HFFc6 (cell line): ENCODE measurements around the gene FSIP2. TPM values are rescaled to one million over a fixed set of nuclear protein-coding genes. Genes with fewer than 3 reads are reported as not detected.

Source experiments
- DNase-seq: peaks from one replicate; pipeline ENCODE4 v3.0.0-alpha.2; 2018
- H3K27ac Mint-ChIP-seq: 2 replicates; pipeline ENCODE4 v1.8.0; 2020; ENCODE audit warnings: mild to moderate bottlenecking, mixed read lengths
- H3K27me3 Mint-ChIP-seq: 2 replicates; pipeline ENCODE4 v1.8.0; 2021; ENCODE audit warnings: mild to moderate bottlenecking, moderate library complexity, mixed read lengths; ENCODE audit not compliant: insufficient read depth
- H3K36me3 Mint-ChIP-seq: 2 replicates; pipeline ENCODE4 v1.8.0; 2021; ENCODE audit warnings: low read depth, mixed read lengths
- H3K4me1 Mint-ChIP-seq: 2 replicates; pipeline ENCODE4 v1.8.0; 2020; ENCODE audit warnings: low read depth, mixed read lengths
- H3K4me3 Mint-ChIP-seq: 2 replicates; pipeline ENCODE4 v1.8.0; 2020; ENCODE audit warnings: mild to moderate bottlenecking, moderate library complexity, mixed read lengths
- H3K9me3 Mint-ChIP-seq: 2 replicates; pipeline ENCODE4 v1.8.0; 2020; ENCODE audit warnings: mild to moderate bottlenecking, mixed read lengths
- CTCF ChIP-seq: fragments of 200-600 bp; sonication (generic); IDR thresholded peaks from 2 replicates; pipeline ENCODE4 v1.5.0; 2021; ENCODE audit warnings: antibody characterized with exemption, mild to moderate bottlenecking
- total RNA-seq, 6 experiments: library from RNA; stranded (reverse); fragmentation: NEBNext Ultra II Directional; extraction: Animal tissue kit (Norgen Biotek cat#: 25700); gene quantifications; 2 replicates in 1 of 6; 3 replicates in 5 of 6; pipeline ENCODE4 v1.2.3, GENCODE V29; 2021

Gene FSIP2
- total RNA-seq, 6 experiments from 2014 or later = under 0.01 to 0.05 TPM; not detected in 4

GRCh38 chr2:185790361-185790760, 51.8 kb downstream of the FSIP2 start:
- no peak for TF ChIP-seq CTCF
- H3K4me1 Mint-ChIP-seq = no peaks in the 10 kb centered on the region
- no peak overlapping the region for H3K4me3 Mint-ChIP-seq
- no peak for DNase-seq
- H3K27ac Mint-ChIP-seq = no peak overlapping the region
- peaks cover 48% of the 10 kb centered on the region for H3K9me3 Mint-ChIP-seq
- H3K36me3 Mint-ChIP-seq = no peaks in the 10 kb centered on the region
- H3K27me3 Mint-ChIP-seq = no peaks in the 10 kb centered on the region

GRCh38 chr2:185793532-185794345, 55.1 kb downstream of the FSIP2 start:
- H3K4me1 Mint-ChIP-seq = no peaks in the 10 kb centered on the region
- H3K27me3 Mint-ChIP-seq = no peaks in the 10 kb centered on the region
- peaks cover 54% of the 10 kb centered on the region for H3K9me3 Mint-ChIP-seq
- H3K27ac Mint-ChIP-seq = no peak overlapping the region
- H3K4me3 Mint-ChIP-seq = no peak overlapping the region
- DNase-seq = no peak
- H3K36me3 Mint-ChIP-seq = no peaks in the 10 kb centered on the region
- no peak for TF ChIP-seq CTCF

- Mint-ChIP-seq H3K9me3 (peaks cover 50% of the 10 kb centered on the region), H3K27me3 (no peaks in the 10 kb centered on the region), H3K4me3 (no peak overlapping the region), H3K36me3 (no peaks in the 10 kb centered on the region), H3K27ac (no peak overlapping the region), H3K4me1 (no peaks in the 10 kb centered on the region)
- DNase-seq = no peak
- TF ChIP-seq CTCF = no peak
These were observed 58.2 kb downstream of the FSIP2 start for GRCh38 chr2:185796758-185797157.

GRCh38 chr2:185802926-185803325, 64.3 kb downstream of the FSIP2 start:
- Mint-ChIP-seq H3K27ac (no peak overlapping the region), H3K36me3 (no peaks in the 10 kb centered on the region; the same call in 1 of the 2 replicates), H3K27me3 (no peaks in the 10 kb centered on the region), H3K4me3 (no peak overlapping the region), H3K4me1 (no peaks in the 10 kb centered on the region), H3K9me3 (peaks cover 45% of the 10 kb centered on the region)
- DNase-seq = no peak
- no peak for TF ChIP-seq CTCF

- Mint-ChIP-seq H3K36me3 (no peaks in the 10 kb centered on the region; the same call in 1 of the 2 replicates), H3K27me3 (no peaks in the 10 kb centered on the region), H3K4me1 (no peaks in the 10 kb centered on the region), H3K4me3 (no peak overlapping the region), H3K27ac (no peak overlapping the region), H3K9me3 (peaks cover 46% of the 10 kb centered on the region)
- TF ChIP-seq CTCF = no peak
- no peak for DNase-seq
These were observed 68.2 kb downstream of the FSIP2 start for GRCh38 chr2:185806783-185807182.
